Measurements from ENCODE around the gene PREB. TPM values are rescaled to one million over a fixed set of nuclear protein-coding genes. Genes with fewer than 3 reads are reported as not detected.

PREB gene
- total RNA-seq (2022; extraction: Qiagen RNA extraction; ENCODE audit: low read depth) = 49.1 to 75.6 TPM (median 69.1 TPM) in 5 replicates

GRCh38 chr2:27133905-27134780 is at the start of gene PREB:
Gene PREB (minus strand): TSS chr2:27134636. CDS start chr2:27134421, 215 bp downstream.

GRCh38 chr2:27148801-27149439 is 14.5 kb upstream of the PREB start, which contains the start of gene TCF23:
Gene TCF23 (plus strand): TSS chr2:27149004. CDS start chr2:27149134, 130 bp downstream.

GRCh38 chr2:27139310-27139709 is 4.9 kb upstream of the PREB start, which contains the start of gene PRR30:
Gene PRR30 (minus strand): TSS chr2:27139410. CDS start chr2:27138329, 1,081 bp downstream.

GRCh38 chr2:27123302-27124150 is 10.9 kb downstream of the PREB start, which contains the start of gene ABHD1:
Gene ABHD1 (plus strand): TSS chr2:27123815. CDS start chr2:27123949, 134 bp downstream.

GRCh38 chr2:27118525-27119329 is 15.7 kb downstream of the PREB start, which contains the start of gene CGREF1:
Gene CGREF1 (minus strand): TSS chr2:27119128. CDS start chr2:27104366, 14,762 bp downstream.

GRCh38 chr2:27086724-27087593 is 47.5 kb downstream of the PREB start, which contains the start of gene KHK:
Gene KHK (plus strand): TSS chr2:27086772. CDS start chr2:27087260, 488 bp downstream.

Other genes starting within 250 kb of the PREB start
- gene MAPRE3, start 164.0 kb downstream of the PREB start, total RNA-seq (2022; extraction: Qiagen RNA extraction; ENCODE audit: low read depth) = 11.6 to 14.5 TPM (median 12.1 TPM) in 5 replicates
- 57.6 to 76.4 TPM (median 69.9 TPM) in 5 replicates for gene TMEM214, start 101.7 kb downstream of the PREB start, total RNA-seq (2022; extraction: Qiagen RNA extraction; ENCODE audit: low read depth)
- gene AGBL5, start 83.0 kb downstream of the PREB start, total RNA-seq (2022; extraction: Qiagen RNA extraction; ENCODE audit: low read depth) = 28.8 to 33.5 TPM (median 30.2 TPM) in 5 replicates
- 545 to 581 TPM (median 554 TPM) in 5 replicates for gene OST4, start 63.0 kb downstream of the PREB start, total RNA-seq (2022; extraction: Qiagen RNA extraction; ENCODE audit: low read depth)
- gene EMILIN1, start 56.0 kb downstream of the PREB start, total RNA-seq (2022; extraction: Qiagen RNA extraction; ENCODE audit: low read depth) = 0.32 to 0.62 TPM (median 0.41 TPM) in 5 replicates
- 8.7 to 12.4 TPM (median 8.8 TPM) in 5 replicates for gene KHK, start 47.9 kb downstream of the PREB start, total RNA-seq (2022; extraction: Qiagen RNA extraction; ENCODE audit: low read depth)
- 6.1 to 8.7 TPM (median 7.4 TPM) in 5 replicates for gene CGREF1, start 15.5 kb downstream of the PREB start, total RNA-seq (2022; extraction: Qiagen RNA extraction; ENCODE audit: low read depth)
- gene ABHD1, start 10.8 kb downstream of the PREB start, total RNA-seq (2022; extraction: Qiagen RNA extraction; ENCODE audit: low read depth) = 0.63 to 2.3 TPM (median 1.9 TPM) in 5 replicates
- not detected in 5 replicates for gene PRR30, start 4.8 kb upstream of the PREB start, total RNA-seq (2022; extraction: Qiagen RNA extraction; ENCODE audit: low read depth)
- gene TCF23, start 14.4 kb upstream of the PREB start, total RNA-seq (2022; extraction: Qiagen RNA extraction; ENCODE audit: low read depth) = not detected in 5 replicates
- 194 to 223 TPM (median 212 TPM) in 5 replicates for gene ATRAID, start 77.4 kb upstream of the PREB start, total RNA-seq (2022; extraction: Qiagen RNA extraction; ENCODE audit: low read depth)
- 68.5 to 80.1 TPM (median 72.2 TPM) in 5 replicates for gene SLC5A6, start 77.6 kb upstream of the PREB start, total RNA-seq (2022; extraction: Qiagen RNA extraction; ENCODE audit: low read depth)
- 54.8 to 73.0 TPM (median 66.8 TPM) in 5 replicates for gene CAD, start 82.7 kb upstream of the PREB start, total RNA-seq (2022; extraction: Qiagen RNA extraction; ENCODE audit: low read depth)
- 2.6 to 3.8 TPM (median 3.4 TPM) in 5 replicates for gene SLC30A3, start 128.4 kb upstream of the PREB start, total RNA-seq (2022; extraction: Qiagen RNA extraction; ENCODE audit: low read depth)
- not detected in 5 replicates for gene DNAJC5G, start 140.8 kb upstream of the PREB start, total RNA-seq (2022; extraction: Qiagen RNA extraction; ENCODE audit: low read depth)
- 0.34 to 0.73 TPM (median 0.48 TPM) in 5 replicates for gene TRIM54, start 147.8 kb upstream of the PREB start, total RNA-seq (2022; extraction: Qiagen RNA extraction; ENCODE audit: low read depth)
- 0.96 to 2.3 TPM (median 1.5 TPM) in 5 replicates for gene UCN, start 173.8 kb upstream of the PREB start, total RNA-seq (2022; extraction: Qiagen RNA extraction; ENCODE audit: low read depth)
- 74.7 to 95.4 TPM (median 90.5 TPM) in 5 replicates for gene MPV17, start 188.5 kb upstream of the PREB start, total RNA-seq (2022; extraction: Qiagen RNA extraction; ENCODE audit: low read depth)
- gene GTF3C2, start 222.1 kb upstream of the PREB start, total RNA-seq (2022; extraction: Qiagen RNA extraction; ENCODE audit: low read depth) = 63.5 to 66.8 TPM (median 65.7 TPM) in 5 replicates
- 56.2 to 66.4 TPM (median 65.0 TPM) in 5 replicates for gene EIF2B4, start 235.7 kb upstream of the PREB start, total RNA-seq (2022; extraction: Qiagen RNA extraction; ENCODE audit: low read depth)
- gene SNX17, start 236.0 kb upstream of the PREB start, total RNA-seq (2022; extraction: Qiagen RNA extraction; ENCODE audit: low read depth) = 131 to 146 TPM (median 141 TPM) in 5 replicates
- gene ZNF513, start 246.1 kb upstream of the PREB start, total RNA-seq (2022; extraction: Qiagen RNA extraction; ENCODE audit: low read depth) = 8.9 to 15.6 TPM (median 14.8 TPM) in 5 replicates